ENCODE results near the gene SLCO4A1. TPM values are rescaled to one million over a fixed set of nuclear protein-coding genes. Genes with fewer than 3 reads are reported as not detected.

Gene SLCO4A1
- total and polyA plus RNA-seq, 2 of the 4 experiments (the other 2 are of a cell fraction) = 0.72 to 1.1 TPM

- no peak overlapping the region for H3K4ac ChIP-seq (ENCODE audit: low read depth, low read length)
- H2AFZ ChIP-seq (replicated peaks; ENCODE audit: low read length, poor library complexity) = no peak overlapping the region
- H3K18ac ChIP-seq (ENCODE audit: low read depth, low read length) = no peak overlapping the region
- H3K36me3 ChIP-seq (ENCODE audit: control insufficient read depth, insufficient read depth, low read length) = no peaks in the 10 kb centered on the region
- H2BK5ac ChIP-seq (ENCODE audit: low read depth, low read length, poor library complexity, severe bottlenecking) = no peak overlapping the region
- H3K27me3 ChIP-seq (ENCODE audit: control insufficient read depth, insufficient read depth, low read length) = peaks cover 37% of the 10 kb centered on the region
- TF ChIP-seq BHLHE40 (IDR thresholded peaks at IDR 0.05; ENCODE audit: low read depth, low read length) = no peak
- TF ChIP-seq, protein P1, sequence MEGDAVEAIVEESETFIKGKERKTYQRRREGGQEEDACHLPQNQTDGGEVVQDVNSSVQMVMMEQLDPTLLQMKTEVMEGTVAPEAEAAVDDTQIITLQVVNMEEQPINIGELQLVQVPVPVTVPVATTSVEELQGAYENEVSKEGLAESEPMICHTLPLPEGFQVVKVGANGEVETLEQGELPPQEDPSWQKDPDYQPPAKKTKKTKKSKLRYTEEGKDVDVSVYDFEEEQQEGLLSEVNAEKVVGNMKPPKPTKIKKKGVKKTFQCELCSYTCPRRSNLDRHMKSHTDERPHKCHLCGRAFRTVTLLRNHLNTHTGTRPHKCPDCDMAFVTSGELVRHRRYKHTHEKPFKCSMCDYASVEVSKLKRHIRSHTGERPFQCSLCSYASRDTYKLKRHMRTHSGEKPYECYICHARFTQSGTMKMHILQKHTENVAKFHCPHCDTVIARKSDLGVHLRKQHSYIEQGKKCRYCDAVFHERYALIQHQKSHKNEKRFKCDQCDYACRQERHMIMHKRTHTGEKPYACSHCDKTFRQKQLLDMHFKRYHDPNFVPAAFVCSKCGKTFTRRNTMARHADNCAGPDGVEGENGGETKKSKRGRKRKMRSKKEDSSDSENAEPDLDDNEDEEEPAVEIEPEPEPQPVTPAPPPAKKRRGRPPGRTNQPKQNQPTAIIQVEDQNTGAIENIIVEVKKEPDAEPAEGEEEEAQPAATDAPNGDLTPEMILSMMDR (conservative IDR thresholded peaks at IDR 0.05; ENCODE audit: low read depth, low read length) = no peak
- TF ChIP-seq RAD21 (IDR thresholded peaks at IDR 0.05; ENCODE audit: low read length) = no peak
- TF ChIP-seq NFE2L2 (IDR thresholded peaks at IDR 0.05; ENCODE audit: low read depth, low read length) = no peak
- TF ChIP-seq FOS (IDR thresholded peaks at IDR 0.05; ENCODE audit: low read depth, low read length) = no peak
- TF ChIP-seq RCOR1 (IDR thresholded peaks at IDR 0.05; ENCODE audit: insufficient replicate concordance, low read length) = no peak
- TF ChIP-seq CHD1 (IDR thresholded peaks at IDR 0.05; ENCODE audit: low read depth, low read length) = no peak
- TF ChIP-seq MAFK (IDR thresholded peaks at IDR 0.05; ENCODE audit: low read depth, low read length) = no peak
- TF ChIP-seq USF2 (IDR thresholded peaks at IDR 0.05; ENCODE audit: low read depth, low read length) = no peak
- no peak for TF ChIP-seq MXI1 (IDR thresholded peaks at IDR 0.05; ENCODE audit: borderline replicate concordance, low read depth, low read length)
- TF ChIP-seq POLR2A (IDR thresholded peaks at IDR 0.05; ENCODE audit: low read depth, low read length) = no peak
- no peak for TF ChIP-seq SMC3 (IDR thresholded peaks at IDR 0.05; ENCODE audit: low read depth, low read length)
- no peak for TF ChIP-seq CEBPB (IDR thresholded peaks at IDR 0.05; ENCODE audit: low read depth, low read length)
- no peak for TF ChIP-seq RFX5 (IDR thresholded peaks at IDR 0.05; ENCODE audit: low read depth, low read length)
- TF ChIP-seq ELK1 (IDR thresholded peaks at IDR 0.05; ENCODE audit: borderline replicate concordance, low read depth, low read length) = no peak
- TF ChIP-seq MAZ (IDR thresholded peaks at IDR 0.05; ENCODE audit: borderline replicate concordance, low read depth, low read length) = no peak
- DNase-seq (no peak), ATAC-seq (ENCODE audit: low read depth) (no peak)
- H4K20me1 ChIP-seq (ENCODE audit: insufficient read depth, low read length) = no peaks in the 10 kb centered on the region
- H3K4me1 ChIP-seq (ENCODE audit: control insufficient read depth, insufficient read depth, low read length) = no peaks in the 10 kb centered on the region
- H3K9me1 ChIP-seq (ENCODE audit: insufficient read depth, low read length) = no peaks in the 10 kb centered on the region
- H4K91ac ChIP-seq (ENCODE audit: insufficient read depth, low read depth, low read length) = no peak overlapping the region
- no TSS peak for BruUV-seq (replicated peaks)
- intact Hi-C loops (cut with micrococcal nuclease) (no loop called here), dilution Hi-C loops (cut with HindIII; ENCODE audit: low sequenced_read_pairs, unreplicated experiment) (no loop called here), in situ Hi-C loops (cut with MboI; ENCODE audit: low sequenced_read_pairs) (no loop called here)
- no peak overlapping the region for H3K27ac ChIP-seq (ENCODE audit: insufficient read depth, low read length)
- no peak overlapping the region for H2BK15ac ChIP-seq (ENCODE audit: low read depth, low read length)
- H3K23ac ChIP-seq (ENCODE audit: low read depth, low read length) = no peak overlapping the region
- no peak overlapping the region for H4K5ac ChIP-seq (ENCODE audit: low read depth, low read length)
- H2AK9ac ChIP-seq (replicated peaks; ENCODE audit: low read depth, low read length, poor library complexity) = no peak overlapping the region
- no peak overlapping the region for H2BK120ac ChIP-seq (ENCODE audit: low read depth, low read length)
- H2BK20ac ChIP-seq (ENCODE audit: low read depth, low read length) = no peak overlapping the region
- no peaks in the 10 kb centered on the region for H3K9me3 ChIP-seq (ENCODE audit: control insufficient read depth, insufficient read depth, low read length)
- CTCF ChIA-PET = no interaction called here
- POLR2A ChIA-PET (ENCODE audit: unreplicated experiment) = no interaction called here
- H3K79me1 ChIP-seq (ENCODE audit: low read depth in 1 of 2, low read length in 2 of 2) = no peaks in the 10 kb centered on the region
- H3K9ac ChIP-seq (ENCODE audit: low read depth, low read length) = no peak overlapping the region
- no peak overlapping the region for H2AK5ac ChIP-seq (ENCODE audit: low read depth, low read length)
- H3K4me2 ChIP-seq (ENCODE audit: low read depth, low read length) = no peak overlapping the region
- H3K56ac ChIP-seq (ENCODE audit: extremely low read depth, insufficient read depth, low read length) = no peak overlapping the region
- WGBS, 2 experiments (ENCODE audit: extremely low coverage in 2 of 2, insufficient read length in 1 of 2) = 93% methylated on average over 7 of the region's 15 CpGs; no CpG with 5 or more reads in 1 of the 2 experiments
- H3K14ac ChIP-seq (replicated peaks; ENCODE audit: low read depth, low read length) = no peak overlapping the region
- no peak overlapping the region for H4K8ac ChIP-seq (ENCODE audit: low read depth in 2 of 2, low read length in 2 of 2)
- no peak overlapping the region for H3K4me3 ChIP-seq (ENCODE audit: insufficient read depth, low read depth, low read length)
These were observed 44.7 kb upstream of the SLCO4A1 start for GRCh38 chr20:62597416-62598115.

Measured in IMR-90 (cell line).